Measurements from ENCODE around the gene DR1.

GRCh38 chr1:93350322-93350721 is 4.6 kb downstream of the DR1 start:
- TF ChIP-seq CTCF (IDR thresholded peaks at IDR 0.05) (no peak), POLR2A (IDR thresholded peaks at IDR 0.05) (no peak)

Data from testis (tissue), 2 donors.